GM12878 (cell line): ENCODE results near the gene MRPL46. TPM values are rescaled to one million over a fixed set of nuclear protein-coding genes. Genes with fewer than 3 reads are reported as not detected.

Experiments
- CBFB ChIP-seq: IDR thresholded peaks from 2 replicates; pipeline ENCODE4 v1.6.1; 2016; ENCODE audit warnings: antibody characterized with exemption, low read depth
- CBX3 ChIP-seq: fragments of 200-600 bp; sonication (generic); IDR thresholded peaks from 2 replicates; pipeline ENCODE4 v1.6.1; 2016; ENCODE audit warnings: low read depth, borderline replicate concordance
- ESRRA ChIP-seq: IDR thresholded peaks from 2 replicates; pipeline ENCODE4 v1.6.1; 2012; ENCODE audit warnings: mild to moderate bottlenecking, low read length, improper control_type of control experiment
- HCFC1 ChIP-seq: fragments of 150-350 bp; IDR thresholded peaks from 2 replicates; pipeline ENCODE4 v1.6.1; 2014; ENCODE audit warnings: low read length
- IKZF2 ChIP-seq, 2 experiments: fragments of 450-650 bp; IDR thresholded peaks; 2 replicates each; pipeline ENCODE4 v1.6.1; 2017; ENCODE audit warnings: mild to moderate bottlenecking in 2 of 2, moderate library complexity in 2 of 2
- LARP7 ChIP-seq: fragments of 450-650 bp; IDR thresholded peaks from 2 replicates; pipeline ENCODE4 v1.6.1; 2017; ENCODE audit warnings: mild to moderate bottlenecking
- MEF2A ChIP-seq: IDR thresholded peaks from 2 replicates; pipeline ENCODE4 v1.6.1; 2011; ENCODE audit warnings: low read depth, mild to moderate bottlenecking, low read length, moderate library complexity; ENCODE audit not compliant: insufficient read depth
- NFXL1 ChIP-seq: fragments of 450-650 bp; IDR thresholded peaks from 2 replicates; pipeline ENCODE4 v1.6.1; 2017; ENCODE audit warnings: antibody characterized with exemption, mild to moderate bottlenecking, borderline replicate concordance
- NR2F1 ChIP-seq: fragments of 450-650 bp; conservative IDR thresholded peaks from 2 replicates; pipeline ENCODE4 v1.6.1; 2017; ENCODE audit warnings: mild to moderate bottlenecking
- POLR2AphosphoS2 ChIP-seq: IDR thresholded peaks from 2 replicates; pipeline ENCODE4 v1.6.1; 2011; ENCODE audit warnings: low read depth, mild to moderate bottlenecking, low read length, improper control_type of control experiment, moderate library complexity
- POLR2AphosphoS5 ChIP-seq: IDR thresholded peaks from 2 replicates; pipeline ENCODE4 v1.6.1; 2011; ENCODE audit warnings: mild to moderate bottlenecking, low read length, inconsistent platforms
- STAT3 ChIP-seq: IDR thresholded peaks from 2 replicates; pipeline ENCODE4 v1.6.1; 2011; ENCODE audit warnings: low read depth, low read length, improper control_type of control experiment
- SUZ12 ChIP-seq: fragments of 200-600 bp; sonication (generic); IDR thresholded peaks from one replicate; pipeline ENCODE4 v1.6.1; 2018; ENCODE audit warnings: antibody characterized with exemption, mild to moderate bottlenecking; ENCODE audit not compliant: unreplicated experiment
- TARDBP ChIP-seq: IDR thresholded peaks from 2 replicates; pipeline ENCODE4 v1.6.1; 2016; ENCODE audit warnings: borderline replicate concordance
- YY1 ChIP-seq: IDR thresholded peaks from 2 replicates; pipeline ENCODE4 v1.6.1; 2011; ENCODE audit warnings: low read depth, mild to moderate bottlenecking, low read length
- ZNF384 ChIP-seq: IDR thresholded peaks from 2 replicates; pipeline ENCODE4 v1.6.1; 2012; ENCODE audit warnings: low read depth, mild to moderate bottlenecking, low read length, improper control_type of control experiment, borderline replicate concordance
- polyA plus RNA-seq, 11 experiments: library from polyadenylated mRNA; depleted of rRNA in 4 of 11; unstranded in 6 of 11; stranded (reverse) in 5 of 11; fragments of >200 nt; fragmentation: Nextera tagmentation in 4 of 11; fragmentation: Illumina TruSeq in 1 of 11; extraction: Ambion mirVana in 4 of 11; extraction: Trizol in 1 of 11; gene quantifications; 1 replicate in 1 of 11; 2 replicates in 10 of 11; pipeline versions ENCODE4 v1.2.1 to v1.2.3, GENCODE V29; 2011 to 2016; ENCODE audit warnings: inconsistent platforms in 2 of 11, missing spikeins in 2 of 11, low read depth in 1 of 11
- total RNA-seq, 4 experiments: library from RNA; depleted of rRNA in 3 of 4; stranded (reverse); fragments of >200 nt in 3 of 4; fragmentation: Illumina TruSeq in 1 of 4; extraction: Trizol in 1 of 4; gene quantifications; 2 replicates each; pipeline versions ENCODE4 v1.2.1 to v1.2.3, GENCODE V29; 2013 to 2021
- TF ChIP-seq, protein P1 (sequence below): fragments of 450-650 bp; formaldehyde crosslinking; IDR thresholded peaks from 2 replicates; pipeline ENCODE4 v1.4.0; 2022; ENCODE audit warnings: mild to moderate bottlenecking, moderate library complexity
- TF ChIP-seq, protein P2 (sequence below): fragments of 150-350 bp; IDR thresholded peaks from 2 replicates; pipeline ENCODE4 v1.6.1; 2014; ENCODE audit warnings: mild to moderate bottlenecking, low read depth, low read length
- TF ChIP-seq, protein P3 (sequence below): IDR thresholded peaks from 2 replicates; pipeline ENCODE4 v1.6.1; 2012; ENCODE audit warnings: low read depth, low read length, improper control_type of control experiment
- TF ChIP-seq, protein P4 (sequence below): fragments of 450-650 bp; IDR thresholded peaks from 2 replicates; pipeline ENCODE4 v1.6.1; 2018; ENCODE audit warnings: borderline replicate concordance, mild to moderate bottlenecking; ENCODE audit not compliant: partially characterized antibody
- TF ChIP-seq, protein P5 (sequence below): IDR thresholded peaks from 2 replicates; pipeline ENCODE4 v1.6.1; 2011; ENCODE audit warnings: low read depth, low read length, improper control_type of control experiment, borderline replicate concordance

MRPL46 gene
- total and polyA plus RNA-seq, 10 of the 15 experiments (the other 5 are each of a cell fraction or from before 2014, with no cell fraction given) = 37.4 to 96.7 (median 52.9) TPM

DNA sequence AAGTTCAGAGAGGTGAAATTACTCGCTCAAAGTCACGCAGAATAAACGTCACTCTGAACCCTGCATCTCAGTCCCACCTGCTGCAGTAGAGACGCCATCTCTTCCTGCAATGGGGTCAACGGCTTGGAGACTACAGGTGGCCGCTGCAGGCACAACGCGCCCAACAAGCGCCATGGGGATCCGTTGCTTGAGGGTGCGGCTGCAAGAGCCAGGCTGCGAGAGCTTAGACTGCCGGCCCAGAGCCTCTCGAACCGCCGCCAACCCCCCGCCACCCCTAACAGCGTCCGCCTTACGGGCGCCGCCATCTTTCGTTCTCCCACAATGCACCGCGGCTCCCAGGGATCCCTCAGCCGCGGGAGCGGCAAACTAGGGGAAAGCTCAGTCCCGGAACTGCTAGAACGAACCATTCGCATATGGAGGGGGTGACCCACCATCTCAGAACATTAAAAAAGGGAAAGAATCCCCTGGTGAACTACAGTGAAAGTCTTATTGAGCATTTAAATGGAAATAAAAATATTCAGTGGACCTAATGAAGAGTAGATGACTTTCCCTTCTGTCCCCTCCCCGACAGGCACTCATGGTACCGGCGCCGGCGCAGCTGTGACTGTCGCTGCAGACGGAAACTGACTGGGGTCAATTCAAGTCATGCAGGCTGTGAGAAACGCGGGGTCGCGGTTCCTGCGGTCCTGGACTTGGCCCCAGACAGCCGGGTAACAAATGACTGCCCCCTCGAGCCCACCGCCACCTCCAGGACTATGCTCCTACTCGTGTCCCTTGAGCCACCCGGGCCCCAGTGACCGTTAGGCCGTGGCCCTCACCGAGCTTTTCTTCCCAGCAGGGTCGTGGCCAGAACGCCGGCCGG, at the start of gene MRPL46, which contains the start of gene MRPS11 (continued):
- TF ChIP-seq, protein P1, sequence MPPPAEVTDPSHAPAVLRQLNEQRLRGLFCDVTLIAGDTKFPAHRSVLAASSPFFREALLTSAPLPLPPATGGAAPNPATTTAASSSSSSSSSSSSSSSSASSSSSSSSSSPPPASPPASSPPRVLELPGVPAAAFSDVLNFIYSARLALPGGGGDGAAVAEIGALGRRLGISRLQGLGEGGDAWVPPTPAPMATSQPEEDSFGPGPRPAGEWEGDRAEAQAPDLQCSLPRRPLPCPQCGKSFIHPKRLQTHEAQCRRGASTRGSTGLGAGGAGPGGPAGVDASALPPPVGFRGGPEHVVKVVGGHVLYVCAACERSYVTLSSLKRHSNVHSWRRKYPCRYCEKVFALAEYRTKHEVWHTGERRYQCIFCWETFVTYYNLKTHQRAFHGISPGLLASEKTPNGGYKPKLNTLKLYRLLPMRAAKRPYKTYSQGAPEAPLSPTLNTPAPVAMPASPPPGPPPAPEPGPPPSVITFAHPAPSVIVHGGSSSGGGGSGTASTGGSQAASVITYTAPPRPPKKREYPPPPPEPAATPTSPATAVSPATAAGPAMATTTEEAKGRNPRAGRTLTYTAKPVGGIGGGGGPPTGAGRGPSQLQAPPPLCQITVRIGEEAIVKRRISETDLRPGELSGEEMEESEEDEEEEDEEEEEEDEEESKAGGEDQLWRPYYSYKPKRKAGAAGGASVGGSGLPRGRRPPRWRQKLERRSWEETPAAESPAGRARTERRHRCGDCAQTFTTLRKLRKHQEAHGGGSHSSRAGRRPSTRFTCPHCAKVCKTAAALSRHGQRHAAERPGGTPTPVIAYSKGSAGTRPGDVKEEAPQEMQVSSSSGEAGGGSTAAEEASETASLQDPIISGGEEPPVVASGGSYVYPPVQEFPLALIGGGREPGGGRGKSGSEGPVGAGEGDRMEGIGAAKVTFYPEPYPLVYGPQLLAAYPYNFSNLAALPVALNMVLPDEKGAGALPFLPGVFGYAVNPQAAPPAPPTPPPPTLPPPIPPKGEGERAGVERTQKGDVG = no peak
- TF ChIP-seq ESRRA (peak; percentile 58; the same call in 1 of the 2 replicates), IKZF2 (IDR thresholded peaks at IDR 0.05) (peak; percentile 10 to 31; a peak in 1 of 4 replicates), MEF2A (no peak), YY1 (peak; percentile 99), HCFC1 (peak; percentile 75), POLR2AphosphoS5 (peak; percentile 92), SUZ12 (no peak), CBX3 (no peak), NR2F1 (peak; percentile 52; the same call in 1 of the 2 replicates), POLR2AphosphoS2 (no peak), NFXL1 (no peak), LARP7 (peak; percentile 51; the same call in 1 of the 2 replicates), TARDBP (no peak), ZNF384 (no peak), STAT3 (no peak), CBFB (peak; percentile 94; the same call in 1 of the 2 replicates)
- TF ChIP-seq, protein P2, sequence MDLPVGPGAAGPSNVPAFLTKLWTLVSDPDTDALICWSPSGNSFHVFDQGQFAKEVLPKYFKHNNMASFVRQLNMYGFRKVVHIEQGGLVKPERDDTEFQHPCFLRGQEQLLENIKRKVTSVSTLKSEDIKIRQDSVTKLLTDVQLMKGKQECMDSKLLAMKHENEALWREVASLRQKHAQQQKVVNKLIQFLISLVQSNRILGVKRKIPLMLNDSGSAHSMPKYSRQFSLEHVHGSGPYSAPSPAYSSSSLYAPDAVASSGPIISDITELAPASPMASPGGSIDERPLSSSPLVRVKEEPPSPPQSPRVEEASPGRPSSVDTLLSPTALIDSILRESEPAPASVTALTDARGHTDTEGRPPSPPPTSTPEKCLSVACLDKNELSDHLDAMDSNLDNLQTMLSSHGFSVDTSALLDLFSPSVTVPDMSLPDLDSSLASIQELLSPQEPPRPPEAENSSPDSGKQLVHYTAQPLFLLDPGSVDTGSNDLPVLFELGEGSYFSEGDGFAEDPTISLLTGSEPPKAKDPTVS = no peak
- TF ChIP-seq, protein P3, sequence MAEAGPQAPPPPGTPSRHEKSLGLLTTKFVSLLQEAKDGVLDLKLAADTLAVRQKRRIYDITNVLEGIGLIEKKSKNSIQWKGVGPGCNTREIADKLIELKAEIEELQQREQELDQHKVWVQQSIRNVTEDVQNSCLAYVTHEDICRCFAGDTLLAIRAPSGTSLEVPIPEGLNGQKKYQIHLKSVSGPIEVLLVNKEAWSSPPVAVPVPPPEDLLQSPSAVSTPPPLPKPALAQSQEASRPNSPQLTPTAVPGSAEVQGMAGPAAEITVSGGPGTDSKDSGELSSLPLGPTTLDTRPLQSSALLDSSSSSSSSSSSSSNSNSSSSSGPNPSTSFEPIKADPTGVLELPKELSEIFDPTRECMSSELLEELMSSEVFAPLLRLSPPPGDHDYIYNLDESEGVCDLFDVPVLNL = peak; percentile 85
- TF ChIP-seq, protein P4, sequence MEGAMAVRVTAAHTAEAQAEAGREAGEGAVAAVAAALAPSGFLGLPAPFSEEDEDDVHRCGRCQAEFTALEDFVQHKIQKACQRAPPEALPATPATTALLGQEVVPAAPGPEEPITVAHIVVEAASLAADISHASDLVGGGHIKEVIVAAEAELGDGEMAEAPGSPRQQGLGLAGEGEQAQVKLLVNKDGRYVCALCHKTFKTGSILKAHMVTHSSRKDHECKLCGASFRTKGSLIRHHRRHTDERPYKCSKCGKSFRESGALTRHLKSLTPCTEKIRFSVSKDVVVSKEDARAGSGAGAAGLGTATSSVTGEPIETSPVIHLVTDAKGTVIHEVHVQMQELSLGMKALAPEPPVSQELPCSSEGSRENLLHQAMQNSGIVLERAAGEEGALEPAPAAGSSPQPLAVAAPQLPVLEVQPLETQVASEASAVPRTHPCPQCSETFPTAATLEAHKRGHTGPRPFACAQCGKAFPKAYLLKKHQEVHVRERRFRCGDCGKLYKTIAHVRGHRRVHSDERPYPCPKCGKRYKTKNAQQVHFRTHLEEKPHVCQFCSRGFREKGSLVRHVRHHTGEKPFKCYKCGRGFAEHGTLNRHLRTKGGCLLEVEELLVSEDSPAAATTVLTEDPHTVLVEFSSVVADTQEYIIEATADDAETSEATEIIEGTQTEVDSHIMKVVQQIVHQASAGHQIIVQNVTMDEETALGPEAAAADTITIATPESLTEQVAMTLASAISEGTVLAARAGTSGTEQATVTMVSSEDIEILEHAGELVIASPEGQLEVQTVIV = peak; percentile 65
- TF ChIP-seq, protein P5, sequence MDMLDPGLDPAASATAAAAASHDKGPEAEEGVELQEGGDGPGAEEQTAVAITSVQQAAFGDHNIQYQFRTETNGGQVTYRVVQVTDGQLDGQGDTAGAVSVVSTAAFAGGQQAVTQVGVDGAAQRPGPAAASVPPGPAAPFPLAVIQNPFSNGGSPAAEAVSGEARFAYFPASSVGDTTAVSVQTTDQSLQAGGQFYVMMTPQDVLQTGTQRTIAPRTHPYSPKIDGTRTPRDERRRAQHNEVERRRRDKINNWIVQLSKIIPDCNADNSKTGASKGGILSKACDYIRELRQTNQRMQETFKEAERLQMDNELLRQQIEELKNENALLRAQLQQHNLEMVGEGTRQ = no peak
